Activated T-helper 1 cell treated with anti-CD3 and anti-CD28 coated beads, Interleukin-2, amount 50 U/mL, for 16 hours (primary cell): ENCODE results near the gene SUCLG2.
"Not testable (repeated sequence)": the region's sequence is repeated elsewhere in the genome, so short reads cannot be mapped to it uniquely, and the experiment has no call there.

Experiments
- DNase-seq, 2 donors: peaks; one replicate each; pipeline ENCODE4 v3.0.0-alpha.2; 2020; ENCODE audit warnings: low read depth in 1 of 2, low spot score in 1 of 2

Gene SUCLG2

GRCh38 chr3:67610458-67610857 is 44.0 kb downstream of the SUCLG2 start:
- DNase-seq = no peak

- no peak for DNase-seq
These were observed 44.7 kb downstream of the SUCLG2 start for GRCh38 chr3:67609709-67610108.

GRCh38 chr3:67608034-67608433 is 46.4 kb downstream of the SUCLG2 start:
- no peak for DNase-seq

GRCh38 chr3:67605377-67605776 is 49.0 kb downstream of the SUCLG2 start:
- DNase-seq = no peak

- no peak for DNase-seq
These were observed 51.6 kb downstream of the SUCLG2 start for GRCh38 chr3:67602816-67603215.

GRCh38 chr3:67601919-67602608 is 52.3 kb downstream of the SUCLG2 start:
- no peak for DNase-seq

- no peak for DNase-seq
These were observed 53.0 kb downstream of the SUCLG2 start for GRCh38 chr3:67601385-67601784.

- DNase-seq = no peak
These were observed 54.6 kb downstream of the SUCLG2 start for GRCh38 chr3:67599821-67600220.

- no peak for DNase-seq
These were observed 55.4 kb downstream of the SUCLG2 start for GRCh38 chr3:67598814-67599556.

GRCh38 chr3:67595424-67595823 is 59.0 kb downstream of the SUCLG2 start:
- no peak for DNase-seq

- no peak for DNase-seq
These were observed 60.6 kb downstream of the SUCLG2 start for GRCh38 chr3:67593761-67594234.

GRCh38 chr3:67592057-67592456 is 62.4 kb downstream of the SUCLG2 start:
- no peak for DNase-seq

GRCh38 chr3:67587811-67588210 is 66.6 kb downstream of the SUCLG2 start:
- DNase-seq = no peak

- DNase-seq = no peak
These were observed 67.1 kb downstream of the SUCLG2 start for GRCh38 chr3:67587301-67587700.

- DNase-seq = not testable (repeated sequence)
These were observed 69.8 kb downstream of the SUCLG2 start for GRCh38 chr3:67584608-67585007.

GRCh38 chr3:67580430-67581000 is 73.9 kb downstream of the SUCLG2 start:
- no peak for DNase-seq

GRCh38 chr3:67578416-67578815 is 76.0 kb downstream of the SUCLG2 start:
- DNase-seq = no peak

GRCh38 chr3:67576441-67576840 is 78.0 kb downstream of the SUCLG2 start:
- no peak for DNase-seq

- no peak for DNase-seq
These were observed 85.1 kb downstream of the SUCLG2 start for GRCh38 chr3:67569324-67569723.

- no peak for DNase-seq
These were observed 86.5 kb downstream of the SUCLG2 start for GRCh38 chr3:67567893-67568292.

- DNase-seq = no peak
These were observed 89.4 kb downstream of the SUCLG2 start for GRCh38 chr3:67564973-67565372.

GRCh38 chr3:67564008-67564407 is 90.4 kb downstream of the SUCLG2 start:
- DNase-seq = no peak
